ENCODE data around the gene ADAMTSL5. TPM values are rescaled to one million over a fixed set of nuclear protein-coding genes. Genes with fewer than 3 reads are reported as not detected.

Gene ADAMTSL5
- polyA plus RNA-seq, 1 donor from 2014 or later: not detected

GRCh38 chr19:1509602-1510441 lies 3.0 kb downstream of the ADAMTSL5 start:
- no peak overlapping the region for H3K4me2 ChIP-seq (ENCODE audit: low read length)
- TF ChIP-seq EP300 (conservative IDR thresholded peaks at IDR 0.05; ENCODE audit: poor library complexity, severe bottlenecking) (no peak), REST (IDR thresholded peaks at IDR 0.05; ENCODE audit: borderline replicate concordance) (no peak), POLR2AphosphoS5 (IDR thresholded peaks at IDR 0.05) (no peak), MXI1 (conservative IDR thresholded peaks at IDR 0.05; ENCODE audit: poor library complexity, severe bottlenecking) (no peak), CTCF (IDR thresholded peaks at IDR 0.05; ENCODE audit: poor library complexity, severe bottlenecking) (no peak), TAF1 (IDR thresholded peaks at IDR 0.05; ENCODE audit: low read depth) (no peak), EZH2 (IDR thresholded peaks at IDR 0.05; ENCODE audit: borderline replicate concordance, insufficient read depth, low read length, poor library complexity, severe bottlenecking) (no peak), SMC3 (conservative IDR thresholded peaks at IDR 0.05; ENCODE audit: poor library complexity) (no peak), RAD21 (conservative IDR thresholded peaks at IDR 0.05) (no peak)

GRCh38 chr19:1508507-1508856 lies 4.3 kb downstream of the ADAMTSL5 start:
- peak overlapping the region; percentile 95 for H3K27ac ChIP-seq (ENCODE audit: low read length)
- TF ChIP-seq TAF1 (IDR thresholded peaks at IDR 0.05; ENCODE audit: low read depth): no peak
- no peak for TF ChIP-seq RAD21 (conservative IDR thresholded peaks at IDR 0.05)
- TF ChIP-seq EZH2 (IDR thresholded peaks at IDR 0.05; ENCODE audit: borderline replicate concordance, insufficient read depth, low read length, poor library complexity, severe bottlenecking): no peak
- no peak for TF ChIP-seq EP300 (conservative IDR thresholded peaks at IDR 0.05; ENCODE audit: poor library complexity, severe bottlenecking)
- no peak for TF ChIP-seq MXI1 (conservative IDR thresholded peaks at IDR 0.05; ENCODE audit: poor library complexity, severe bottlenecking)
- H3K79me2 ChIP-seq (replicated peaks; ENCODE audit: insufficient read depth, low read length): no peaks in the 10 kb centered on the region
- no peaks in the 10 kb centered on the region for H3K9me2 ChIP-seq (ENCODE audit: insufficient read depth, low read length)
- peak overlapping the region; percentile 86 for H3K9ac ChIP-seq (ENCODE audit: low read length)
- H3F3A ChIP-seq (ENCODE audit: insufficient read depth, low read length, poor library complexity, severe bottlenecking): no peaks in the 10 kb centered on the region
- H3K4me2 ChIP-seq (ENCODE audit: low read length): no peak overlapping the region
- peak overlapping the region; percentile 18 for H2AFZ ChIP-seq (ENCODE audit: low read depth, low read length)
- H3K36me3 ChIP-seq (ENCODE audit: insufficient read depth, low read length): no peaks in the 10 kb centered on the region
- H4K20me1 ChIP-seq (ENCODE audit: insufficient read depth): no peaks in the 10 kb centered on the region
- H3K4me3 ChIP-seq (ENCODE audit: low read length): peak overlapping the region; percentile 73
- peaks cover 19% of the 10 kb centered on the region for H3K27me3 ChIP-seq (ENCODE audit: insufficient read depth, low read depth, low read length)
- no peaks in the 10 kb centered on the region for H3K9me3 ChIP-seq (ENCODE audit: low read length)

More at GRCh38 chr19:1509602-1510441, 3.0 kb downstream of the ADAMTSL5 start:
- no peaks in the 10 kb centered on the region for H3F3A ChIP-seq (ENCODE audit: insufficient read depth, low read length, poor library complexity, severe bottlenecking)
- no peak overlapping the region for H3K27ac ChIP-seq (ENCODE audit: low read length)
- H3K9me2 ChIP-seq (ENCODE audit: insufficient read depth, low read length): no peaks in the 10 kb centered on the region
- no peaks in the 10 kb centered on the region for H3K9me3 ChIP-seq (ENCODE audit: low read length)
- H4K20me1 ChIP-seq (ENCODE audit: insufficient read depth): no peaks in the 10 kb centered on the region
- H3K36me3 ChIP-seq (ENCODE audit: insufficient read depth, low read length): no peaks in the 10 kb centered on the region
- H3K79me2 ChIP-seq (replicated peaks; ENCODE audit: insufficient read depth, low read length): no peaks in the 10 kb centered on the region
- no peak overlapping the region for H3K4me3 ChIP-seq (ENCODE audit: low read length)
- H3K9ac ChIP-seq (ENCODE audit: low read length): no peak overlapping the region
- H3K27me3 ChIP-seq (ENCODE audit: insufficient read depth, low read depth, low read length): peaks cover 22% of the 10 kb centered on the region
- H2AFZ ChIP-seq (ENCODE audit: low read depth, low read length): no peak overlapping the region

Data from neural cell (in vitro differentiated cells).